NCI-H146 treated with DMSO at 0.1 percent for 48 hours (cell line): ENCODE measurements around the gene GNG7.
"Not testable (repeated sequence)": the region's sequence is repeated elsewhere in the genome, so short reads cannot be mapped to it uniquely, and the experiment has no call there.

ENCODE experiments used
- DNase-seq: peaks from one replicate; lab custom pipeline; 2025; ENCODE audit not compliant: unreplicated experiment; lab: John Stamatoyannopoulos, UW

Gene GNG7

GRCh38 chr19:2678044-2678671, 24.3 kb downstream of the GNG7 start:
- DNase-seq = no peak

GRCh38 chr19:2676823-2677222, 25.7 kb downstream of the GNG7 start:
- DNase-seq = no peak

GRCh38 chr19:2675892-2676291, 26.6 kb downstream of the GNG7 start:
- DNase-seq = no peak

- no peak for DNase-seq
Observed at GRCh38 chr19:2670217-2670616, 32.3 kb downstream of the GNG7 start.

GRCh38 chr19:2668175-2668763, 34.2 kb downstream of the GNG7 start:
- DNase-seq = no peak

- DNase-seq = not testable (repeated sequence)
Observed at GRCh38 chr19:2667349-2667748, 35.1 kb downstream of the GNG7 start.

- no peak for DNase-seq
Observed at GRCh38 chr19:2666344-2666994, 36.0 kb downstream of the GNG7 start.

- DNase-seq = no peak
Observed at GRCh38 chr19:2665103-2665502, 37.4 kb downstream of the GNG7 start.

GRCh38 chr19:2663920-2664571, 38.4 kb downstream of the GNG7 start:
- DNase-seq = no peak

- no peak for DNase-seq
Observed at GRCh38 chr19:2661615-2662014, 40.9 kb downstream of the GNG7 start.

GRCh38 chr19:2659856-2660432, 42.5 kb downstream of the GNG7 start:
- DNase-seq = no peak

GRCh38 chr19:2656533-2656932, 46.0 kb downstream of the GNG7 start:
- DNase-seq = no peak

- no peak for DNase-seq
Observed at GRCh38 chr19:2653710-2654707, 48.5 kb downstream of the GNG7 start.

- DNase-seq = no peak
Observed at GRCh38 chr19:2653218-2653617, 49.3 kb downstream of the GNG7 start.

- DNase-seq = no peak
Observed at GRCh38 chr19:2652504-2653099, 49.9 kb downstream of the GNG7 start.

GRCh38 chr19:2651002-2651733, 51.3 kb downstream of the GNG7 start:
- not testable (repeated sequence) for DNase-seq

GRCh38 chr19:2650515-2650914, 52.0 kb downstream of the GNG7 start:
- DNase-seq = no peak

- DNase-seq = peak; percentile 3
Observed at GRCh38 chr19:2648528-2648937, 54.0 kb downstream of the GNG7 start.

- DNase-seq = no peak
Observed at GRCh38 chr19:2648099-2648498, 54.4 kb downstream of the GNG7 start.
